AG20443 (cell line): ENCODE results near the gene PRELP.
"Not testable (repeated sequence)": the region's sequence is repeated elsewhere in the genome, so short reads cannot be mapped to it uniquely, and the experiment has no call there.

Experiments
- DNase-seq: peaks from one replicate; pipeline ENCODE4 v3.0.0; 2012; ENCODE audit warnings: low spot score, mixed read lengths

The PRELP gene

GRCh38 chr1:203506858-203507626 is 31.4 kb downstream of the PRELP start:
- DNase-seq = no peak

DNA sequence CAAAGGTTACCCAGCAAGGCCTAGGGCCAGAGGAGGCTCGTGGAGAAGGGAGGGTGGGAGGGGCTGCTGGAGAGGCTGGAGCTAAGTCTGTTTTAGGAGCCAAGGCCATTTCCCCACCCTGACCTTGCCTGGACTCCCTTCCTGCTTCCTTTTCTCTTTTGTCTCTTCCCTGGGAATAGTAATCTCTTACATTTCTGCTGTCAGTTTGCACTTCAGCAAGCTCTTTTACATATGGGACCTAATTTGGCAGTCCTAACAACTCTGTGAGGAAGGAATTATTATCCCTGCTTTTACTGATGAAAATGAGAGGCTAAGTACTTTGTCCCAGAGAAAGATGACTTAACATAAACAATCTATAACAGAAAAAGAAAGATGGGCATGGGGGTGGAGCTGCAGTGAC is 32.2 kb downstream of the PRELP start:
- DNase-seq = no peak

- no peak for DNase-seq
Observed at GRCh38 chr1:203508463-203509073, 33.0 kb downstream of the PRELP start.

DNA sequence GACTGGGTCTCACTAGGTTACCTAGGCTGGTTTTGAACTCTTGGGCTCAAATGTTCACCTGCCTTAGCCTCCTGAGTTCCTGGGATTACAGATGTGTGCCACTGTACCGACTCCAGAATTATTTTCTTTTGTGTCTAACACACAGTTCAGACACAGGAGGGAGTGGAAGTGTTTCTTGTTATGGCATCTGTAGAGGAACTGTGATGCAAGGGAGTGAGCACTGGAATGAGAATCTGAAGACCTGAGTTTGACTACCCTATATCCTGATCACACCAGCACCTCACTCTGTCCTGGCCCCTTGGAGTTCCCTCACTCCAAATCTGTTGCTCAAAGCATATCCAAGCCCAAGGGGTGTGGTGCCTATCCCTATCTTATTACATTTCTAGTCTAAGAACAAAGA is 33.5 kb downstream of the PRELP start:
- DNase-seq = no peak

- DNase-seq = no peak
Observed at GRCh38 chr1:203511513-203511912, 35.9 kb downstream of the PRELP start.

DNA sequence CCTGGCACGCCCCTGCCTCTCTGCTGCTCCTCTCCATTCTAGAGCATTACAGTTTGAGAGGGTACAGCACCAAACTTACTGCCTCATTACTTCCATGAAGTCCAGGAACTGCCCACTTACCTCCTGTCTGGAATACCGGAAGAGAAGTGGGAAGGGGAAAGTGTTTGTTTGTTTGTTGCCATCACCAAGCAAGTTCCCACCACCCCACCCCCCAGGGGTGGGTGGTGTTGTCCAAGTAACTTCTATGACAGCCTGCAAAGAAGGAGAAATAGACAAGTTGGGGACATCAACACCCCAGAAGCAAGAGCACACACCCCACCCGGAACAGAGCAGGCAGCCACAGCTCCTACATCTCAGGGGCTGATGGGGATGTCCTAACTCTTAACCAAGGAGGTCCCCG is 36.3 kb downstream of the PRELP start:
- no peak for DNase-seq

- DNase-seq = no peak
Observed at GRCh38 chr1:203512517-203512847, 36.9 kb downstream of the PRELP start.

GRCh38 chr1:203512848-203513584 is 37.4 kb downstream of the PRELP start:
- peak; percentile 94 for DNase-seq

- DNase-seq = no peak
Observed at GRCh38 chr1:203513585-203514031, 38.0 kb downstream of the PRELP start.

DNA sequence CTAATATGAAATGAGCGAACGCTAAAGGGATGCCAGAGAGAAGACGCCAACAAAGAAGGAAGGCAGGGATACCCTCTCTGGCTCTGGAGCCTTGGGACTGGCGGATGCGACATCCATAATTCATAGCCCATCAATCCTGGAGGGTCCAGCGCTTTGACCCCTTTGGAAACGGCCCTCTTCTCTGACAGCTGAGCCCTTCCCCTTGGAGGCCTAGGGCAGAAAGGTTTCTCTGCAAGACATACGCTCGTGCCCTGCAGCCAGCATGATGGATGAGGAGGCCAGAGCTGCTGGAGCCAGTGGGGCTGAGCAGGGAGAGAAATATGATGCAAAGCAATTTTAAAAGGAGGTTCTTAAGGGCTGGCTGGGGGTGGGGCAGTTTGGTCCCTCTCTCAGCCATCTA is 40.6 kb downstream of the PRELP start:
- no peak for DNase-seq

DNA sequence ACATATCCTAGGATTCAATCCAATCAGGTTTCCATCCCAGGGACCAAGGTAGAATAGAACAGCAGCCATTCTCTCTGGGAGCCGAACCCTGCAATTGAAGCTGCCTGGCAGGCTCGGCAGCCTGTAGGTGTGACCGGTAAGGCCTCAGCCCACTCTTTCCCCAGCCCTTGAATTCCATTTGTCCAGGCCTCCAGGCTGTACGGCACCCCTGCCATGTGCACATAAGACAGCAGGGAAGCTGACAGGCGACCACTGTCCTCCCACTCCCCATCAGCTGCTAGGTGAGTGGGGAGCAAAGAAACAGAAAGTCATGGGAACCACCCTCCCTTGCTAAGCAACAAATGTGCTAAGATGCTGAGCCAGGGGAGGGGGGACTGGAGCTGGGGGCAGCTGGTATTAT is 41.3 kb downstream of the PRELP start:
- no peak for DNase-seq

DNA sequence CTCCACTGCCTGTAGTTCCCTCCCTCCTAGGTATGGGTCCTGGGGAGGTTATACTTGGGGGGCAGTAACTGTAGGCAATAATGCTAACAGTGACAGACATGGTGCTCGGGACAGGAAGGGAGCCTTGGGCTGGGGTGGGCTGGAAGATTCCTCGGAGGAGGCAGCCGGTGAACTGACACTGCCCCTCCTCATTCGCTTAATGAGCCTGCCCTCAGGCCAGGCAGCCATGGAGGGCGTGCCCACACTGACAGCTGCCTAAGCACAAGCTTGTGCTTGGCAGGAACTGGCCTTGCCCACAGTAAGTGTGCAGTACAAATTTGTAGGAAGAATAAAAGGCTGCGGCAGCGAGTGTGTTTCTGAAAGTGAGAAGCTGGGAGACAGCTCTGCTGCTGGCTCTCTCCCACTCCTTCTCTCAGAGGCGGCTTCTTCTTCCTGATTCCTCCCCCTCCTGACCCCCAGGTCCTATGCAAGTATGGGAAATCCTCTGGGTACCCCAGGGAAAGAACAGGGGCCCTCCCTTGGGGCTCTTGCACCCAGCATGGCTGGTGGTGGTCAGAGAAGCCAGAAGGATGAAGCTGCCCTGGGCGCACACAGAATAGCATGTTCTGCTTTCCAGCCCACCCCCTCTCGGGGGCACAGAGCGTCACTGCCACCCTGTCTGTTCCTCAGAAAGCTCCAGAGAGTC is 42.0 kb downstream of the PRELP start:
- no peak for DNase-seq

GRCh38 chr1:203518139-203518538 is 42.5 kb downstream of the PRELP start:
- DNase-seq = not testable (repeated sequence)

GRCh38 chr1:203518541-203518940 is 42.9 kb downstream of the PRELP start:
- no peak for DNase-seq

DNA sequence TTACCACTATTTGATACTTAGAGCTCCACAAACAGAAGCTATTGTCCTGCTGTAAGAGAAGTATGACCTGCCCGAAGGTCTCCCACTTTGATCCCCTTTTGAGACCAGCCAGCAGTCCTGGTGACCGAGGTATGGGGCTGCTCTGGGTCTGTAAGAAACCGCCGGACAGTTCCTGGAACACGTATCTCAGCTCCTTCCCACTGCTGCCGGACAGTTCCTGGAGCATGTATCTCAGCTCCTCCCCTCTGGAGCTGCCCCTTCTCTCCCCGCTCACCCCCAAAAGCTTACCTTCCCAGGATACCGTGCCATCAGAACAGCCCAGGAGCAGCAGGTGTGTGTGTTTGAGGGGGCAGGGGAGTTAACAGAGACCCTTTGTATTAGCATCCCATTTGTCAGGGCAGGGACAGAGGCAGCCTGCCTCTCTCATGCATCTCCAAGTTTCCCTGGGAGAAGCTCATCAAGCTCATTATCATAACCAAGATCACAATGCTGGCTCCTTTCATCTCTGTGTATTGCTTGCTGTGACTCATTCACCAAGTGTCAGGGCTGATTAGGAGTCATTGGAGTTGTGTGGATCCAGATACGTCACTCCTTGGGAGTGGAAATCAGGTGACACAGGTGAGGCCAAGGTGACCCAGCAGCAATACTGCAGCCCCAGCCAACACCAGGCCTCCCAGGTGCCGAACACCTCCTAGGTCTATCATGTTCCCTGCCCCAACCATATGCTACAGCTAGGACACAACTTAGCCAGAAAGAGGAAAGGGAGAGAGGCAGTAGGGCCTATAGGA is 43.6 kb downstream of the PRELP start:
- DNase-seq = no peak

DNA sequence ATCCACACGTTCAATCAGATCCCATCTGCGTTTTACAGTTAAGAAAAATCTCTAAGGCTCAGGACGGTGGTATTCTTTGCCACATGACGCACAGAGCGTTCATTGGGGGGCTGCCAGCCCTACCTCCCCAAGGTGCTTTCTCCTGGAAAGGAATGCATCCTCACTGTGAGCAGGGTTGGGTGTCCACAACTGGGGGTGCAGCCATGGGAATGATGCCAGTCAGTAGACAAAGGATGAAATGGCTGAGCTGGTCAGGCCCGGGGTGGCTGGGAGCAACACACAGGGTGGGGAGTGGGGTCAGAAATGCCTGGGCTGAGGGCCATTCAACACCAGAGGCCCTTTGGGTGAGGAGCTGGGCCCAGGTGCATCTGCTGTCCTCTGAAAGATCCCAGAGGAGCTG is 44.3 kb downstream of the PRELP start:
- no peak for DNase-seq

- DNase-seq = peak; percentile 80
Observed at GRCh38 chr1:203520315-203520714, 44.7 kb downstream of the PRELP start.

DNA sequence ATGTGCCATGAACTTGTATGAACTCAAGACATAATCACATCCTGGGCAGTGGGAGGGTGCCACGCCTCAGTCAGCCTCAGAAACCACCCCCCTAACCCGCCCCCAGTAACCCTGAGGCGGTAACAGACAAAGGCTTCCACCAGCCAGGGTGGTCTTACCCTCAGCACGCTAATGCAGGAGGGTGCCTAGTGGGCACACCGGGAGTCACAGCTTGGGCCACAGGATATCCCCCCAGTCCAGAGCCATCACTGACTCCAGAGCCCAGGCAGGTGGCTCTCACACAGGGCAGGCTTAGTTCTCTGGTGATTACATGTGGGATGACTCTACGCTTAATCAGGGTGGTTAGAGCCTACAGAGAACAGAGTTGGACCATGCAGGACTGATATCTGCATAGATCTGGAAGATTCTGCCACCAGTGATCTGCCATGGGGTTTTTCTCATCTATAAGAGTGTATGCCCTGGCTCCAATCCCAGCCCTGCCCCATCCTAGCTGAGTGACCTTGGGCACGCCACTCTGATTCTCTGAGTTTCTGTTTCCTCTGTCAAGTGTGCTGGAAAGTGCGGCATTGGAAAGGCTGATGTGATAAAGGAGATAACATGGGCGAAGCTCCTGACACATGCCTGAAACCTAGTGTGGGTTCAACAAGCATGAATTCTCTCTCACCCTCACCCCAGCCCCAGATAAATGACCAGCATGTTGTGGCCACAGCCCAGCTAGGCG is 45.6 kb downstream of the PRELP start:
- no peak for DNase-seq

DNA sequence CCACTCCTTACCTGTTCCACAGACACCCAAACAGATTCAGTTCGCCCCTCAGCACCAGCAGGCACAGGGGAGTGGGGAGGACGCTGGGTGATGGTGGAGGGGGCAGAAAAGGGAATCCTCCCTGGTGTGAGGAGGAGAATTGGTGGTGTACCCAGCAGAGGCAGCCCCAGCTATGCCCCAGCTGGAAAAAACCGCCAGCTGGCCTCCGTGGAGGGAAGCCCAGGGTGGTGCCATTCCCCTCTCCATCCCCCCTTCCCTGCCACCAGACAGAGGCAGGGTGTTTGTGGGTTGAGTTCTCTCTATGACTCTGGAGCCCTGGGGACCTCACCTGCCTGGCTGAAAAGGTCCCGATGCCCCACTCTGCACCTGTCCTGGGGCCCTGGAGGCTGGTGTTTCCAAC is 46.2 kb downstream of the PRELP start:
- no peak for DNase-seq

DNA sequence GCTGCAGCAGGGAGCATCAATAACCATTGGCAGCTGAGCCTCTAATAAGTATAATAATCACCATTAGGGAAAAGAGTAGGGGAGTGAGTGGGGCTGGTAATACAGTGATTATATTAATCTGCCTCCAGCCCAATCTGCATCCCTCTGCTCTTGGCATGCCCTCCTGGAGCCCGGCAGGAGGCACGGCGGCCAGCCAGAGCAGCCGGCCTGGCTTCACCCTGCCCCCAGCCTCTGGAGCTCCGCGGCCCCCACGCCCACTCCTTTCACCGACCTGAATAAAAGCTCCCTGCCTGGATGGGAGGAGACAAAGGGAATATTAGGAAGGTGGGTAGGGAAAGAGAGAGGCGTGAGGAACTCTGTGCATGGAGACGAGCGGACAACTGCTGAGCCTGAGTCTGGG is 46.6 kb downstream of the PRELP start:
- DNase-seq = no peak

GRCh38 chr1:203523667-203524066 is 48.1 kb downstream of the PRELP start:
- DNase-seq = no peak
